PFSK-1 (cell line): ENCODE data around the gene PFDN1.

Experiments used
- POLR2AphosphoS5 ChIP-seq: IDR thresholded peaks from 2 replicates; pipeline ENCODE4 v1.6.1; 2012; ENCODE audit warnings: low read depth, mild to moderate bottlenecking, control low read depth, low read length, moderate library complexity
- SIN3A ChIP-seq: IDR thresholded peaks from 2 replicates; pipeline ENCODE4 v1.6.1; 2012; ENCODE audit warnings: mild to moderate bottlenecking, low read length, moderate library complexity, borderline replicate concordance; ENCODE audit not compliant: insufficient read depth

GRCh38 chr5:140327589-140327988, 24.7 kb upstream of the PFDN1 start:
- TF ChIP-seq SIN3A (no peak), POLR2AphosphoS5 (no peak)
